OCI-LY1 (cell line): Measurements from ENCODE around the gene OR4N5.

Experiments used
- H2AFZ ChIP-seq: fragments of 200-600 bp; sonication (generic), shearing (Covaris generic); 2 replicates; pipeline ENCODE4 v1.6.0; 2014; ENCODE audit warnings: antibody characterized with exemption, mild to moderate bottlenecking, low read length
- H3F3A ChIP-seq: fragments of 200-600 bp; sonication (generic), shearing (Covaris generic); 2 replicates; pipeline ENCODE4 v1.6.0; 2014; ENCODE audit warnings: mild to moderate bottlenecking, antibody characterized with exemption, low read length, moderate library complexity; ENCODE audit not compliant: insufficient read depth
- H3K27ac ChIP-seq: fragments of 200-600 bp; sonication (generic); 2 replicates; pipeline ENCODE4 v1.5.1; 2014; ENCODE audit warnings: low read length, mixed run types, mild to moderate bottlenecking, low read depth; ENCODE audit not compliant: poor library complexity, severe bottlenecking
- H3K27me3 ChIP-seq: fragments of 200-600 bp; sonication (generic); 2 replicates; pipeline ENCODE4 v1.6.0; 2014; ENCODE audit warnings: antibody characterized with exemption, mild to moderate bottlenecking, low read length, moderate library complexity; ENCODE audit not compliant: insufficient read depth
- H3K36me3 ChIP-seq: fragments of 200-600 bp; sonication (generic); 2 replicates; pipeline ENCODE4 v1.6.1; 2014; ENCODE audit warnings: mild to moderate bottlenecking, antibody characterized with exemption, low read length, moderate library complexity, mixed read lengths; ENCODE audit not compliant: insufficient read depth
- H3K4me1 ChIP-seq: fragments of 200-600 bp; sonication (generic); 2 replicates; pipeline ENCODE4 v1.5.1; 2014; ENCODE audit warnings: mild to moderate bottlenecking, low read length, moderate library complexity; ENCODE audit not compliant: insufficient read depth, severe bottlenecking
- H3K4me2 ChIP-seq: fragments of 200-600 bp; sonication (generic), shearing (Covaris generic); 2 replicates; pipeline ENCODE4 v1.6.1; 2014; ENCODE audit warnings: low read length
- H3K4me3 ChIP-seq: fragments of 200-600 bp; sonication (generic); 2 replicates; pipeline ENCODE4 v1.5.1; 2014; ENCODE audit warnings: low read length, low read depth, mild to moderate bottlenecking, mixed read lengths; ENCODE audit not compliant: poor library complexity, severe bottlenecking
- H3K79me2 ChIP-seq: fragments of 200-600 bp; shearing (Covaris generic); 2 replicates; pipeline ENCODE4 v1.6.1; 2016; ENCODE audit warnings: mixed run types, low read length, mixed read lengths; ENCODE audit not compliant: insufficient read depth
- H3K9ac ChIP-seq: fragments of 200-600 bp; sonication (generic), shearing (Covaris generic); 2 replicates; pipeline ENCODE4 v1.6.1; 2014; ENCODE audit warnings: mild to moderate bottlenecking, low read length, mixed read lengths
- H3K9me2 ChIP-seq: fragments of 200-600 bp; sonication (generic), shearing (Covaris generic); 2 replicates; pipeline ENCODE4 v1.6.1; 2014; ENCODE audit warnings: low read depth, mild to moderate bottlenecking, low read length, mixed read lengths
- H3K9me3 ChIP-seq: fragments of 200-600 bp; shearing (Covaris generic); 2 replicates; pipeline ENCODE4 v1.6.1; 2014; ENCODE audit warnings: low read length, mixed read lengths
- H4K20me1 ChIP-seq: fragments of 200-600 bp; sonication (generic), shearing (Covaris generic); 2 replicates; pipeline ENCODE4 v1.6.0; 2016; ENCODE audit warnings: mild to moderate bottlenecking, low read length; ENCODE audit not compliant: insufficient read depth
- CTCF ChIP-seq: fragments of 200-600 bp; sonication (generic), shearing (Covaris generic); IDR thresholded peaks from 2 replicates; pipeline ENCODE4 v1.5.1; 2017; ENCODE audit warnings: mild to moderate bottlenecking, antibody characterized with exemption, low read length, moderate library complexity, mixed read lengths
- EZH2 ChIP-seq: fragments of 200-600 bp; sonication (generic), shearing (Covaris generic); IDR thresholded peaks from 2 replicates; pipeline ENCODE4 v1.8.0; 2017; ENCODE audit warnings: borderline replicate concordance, mixed run types, mild to moderate bottlenecking, antibody characterized with exemption, low read length, moderate library complexity, mixed read lengths

Gene OR4N5

GRCh38 chr14:20110438-20110837 lies 28.2 kb upstream of the OR4N5 start, which contains the start of gene OR4K17:
Gene OR4K17 (plus strand): TSS chr14:20110739. CDS start chr14:20117500, 6,761 bp downstream.
- H3K27ac ChIP-seq: no peak within 1 kb of the TSS
- H3K4me2 ChIP-seq: no peak within 1 kb of the TSS
- H3K4me3 ChIP-seq: no peak within 1 kb of the TSS
- no peaks in the 10 kb centered on the region for H3K27me3 ChIP-seq
- no peaks in the 10 kb centered on the region for H3F3A ChIP-seq
- no peaks in the 10 kb centered on the region for H3K9me3 ChIP-seq
- no peaks in the 10 kb centered on the region for H3K9me2 ChIP-seq
- no peaks in the 10 kb centered on the region for H3K36me3 ChIP-seq
- H4K20me1 ChIP-seq: no peaks in the 10 kb centered on the region
- H3K79me2 ChIP-seq: no peaks in the 10 kb centered on the region
- H2AFZ ChIP-seq: no peak within 1 kb of the TSS
- TF ChIP-seq CTCF (no peak), EZH2 (no peak)
- no peak within 1 kb of the TSS for H3K9ac ChIP-seq
- H3K4me1 ChIP-seq: no peaks in the 10 kb centered on the region

GRCh38 chr14:20112321-20112720 lies 26.3 kb upstream of the OR4N5 start:
- Histone ChIP-seq H3K9me2 (no peaks in the 10 kb centered on the region), H3K9ac (no peak overlapping the region), H3K79me2 (no peaks in the 10 kb centered on the region), H3K9me3 (no peaks in the 10 kb centered on the region), H4K20me1 (no peaks in the 10 kb centered on the region), H3K4me2 (no peak overlapping the region), H3K36me3 (no peaks in the 10 kb centered on the region), H3K4me1 (no peaks in the 10 kb centered on the region), H3K4me3 (no peak overlapping the region), H3K27me3 (no peaks in the 10 kb centered on the region), H3K27ac (no peak overlapping the region), H2AFZ (no peak overlapping the region), H3F3A (no peaks in the 10 kb centered on the region)
- no peak for TF ChIP-seq EZH2
- no peak for TF ChIP-seq CTCF

- no peak for TF ChIP-seq EZH2
- Histone ChIP-seq H3K9ac (no peak overlapping the region), H3K4me2 (no peak overlapping the region)
These were observed 21.9 kb upstream of the OR4N5 start for GRCh38 chr14:20116748-20117147.

GRCh38 chr14:20118795-20119194 lies 19.8 kb upstream of the OR4N5 start:
- no peak overlapping the region for H2AFZ ChIP-seq

More at GRCh38 chr14:20116748-20117147, 21.9 kb upstream of the OR4N5 start:
- Histone ChIP-seq H3K36me3 (no peaks in the 10 kb centered on the region), H3K9me3 (no peaks in the 10 kb centered on the region), H3F3A (no peaks in the 10 kb centered on the region), H3K4me3 (no peak overlapping the region), H4K20me1 (no peaks in the 10 kb centered on the region), H3K27ac (no peak overlapping the region), H3K79me2 (no peaks in the 10 kb centered on the region), H2AFZ (no peak overlapping the region), H3K27me3 (no peaks in the 10 kb centered on the region), H3K4me1 (no peaks in the 10 kb centered on the region), H3K9me2 (no peaks in the 10 kb centered on the region)

More at GRCh38 chr14:20118795-20119194, 19.8 kb upstream of the OR4N5 start:
- Histone ChIP-seq H3K9ac (no peak overlapping the region), H3K27ac (no peak overlapping the region), H3K9me2 (no peaks in the 10 kb centered on the region), H3K4me1 (no peaks in the 10 kb centered on the region), H3F3A (no peaks in the 10 kb centered on the region), H3K4me3 (no peak overlapping the region), H3K36me3 (no peaks in the 10 kb centered on the region), H4K20me1 (no peaks in the 10 kb centered on the region), H3K27me3 (no peaks in the 10 kb centered on the region), H3K79me2 (no peaks in the 10 kb centered on the region), H3K9me3 (no peaks in the 10 kb centered on the region), H3K4me2 (no peak overlapping the region)
- TF ChIP-seq CTCF (no peak), EZH2 (no peak)
